Common myeloid progenitor, CD34-positive (primary cell): ENCODE data around the gene SLC22A23.
A peak's percentile ranks its signal among the peaks of the same experiment; 100 is the strongest.
"Not testable (repeated sequence)": the region's sequence is repeated elsewhere in the genome, so short reads cannot be mapped to it uniquely, and the experiment has no call there.

ENCODE experiments used
- CTCF ChIA-PET: fragments of 350-600 bp; sonication (Branson Sonifier 250); formaldehyde crosslinking; loops from one replicate; lab custom pipeline; 2021; ENCODE audit warnings: antibody characterized with exemption; lab: Charles Lee
- POLR2A ChIA-PET: fragments of 350-600 bp; sonication (Branson Sonifier 250); formaldehyde crosslinking; loops from one replicate; lab custom pipeline; 2021; ENCODE audit warnings: antibody characterized with exemption; lab: Charles Lee
- DNase-seq, 3 donors: peaks; one replicate each; pipeline versions ENCODE4 v3.0.0 to v3.0.0-alpha.2; 2013
- H3K27ac ChIP-seq, 2 experiments: 1 replicate in 1 of 2; 2 replicates in 1 of 2; pipeline ENCODE4 v1.7.0; 2013; ENCODE audit warnings: inconsistent platforms in 2 of 2, low read length in 2 of 2, mild to moderate bottlenecking in 2 of 2, low read depth in 1 of 2, moderate library complexity in 1 of 2; ENCODE audit not compliant: severe bottlenecking in 2 of 2, insufficient read depth in 1 of 2, poor library complexity in 1 of 2
- H3K27me3 ChIP-seq, 5 experiments: replicated peaks in 2 of 5; 1 replicate in 3 of 5; 2 replicates in 2 of 5; pipeline versions ENCODE4 v1.6.1 to v1.7.0; 2013; ENCODE audit warnings: low read length in 4 of 5, mild to moderate bottlenecking in 2 of 5, moderate library complexity in 2 of 5, inconsistent platforms in 1 of 5; ENCODE audit not compliant: insufficient read depth in 5 of 5, control insufficient read depth in 4 of 5
- H3K36me3 ChIP-seq, 4 experiments: 1 replicate in 2 of 4; 2 replicates in 2 of 4; pipeline versions ENCODE4 v1.6.1 to v1.7.0; 2013; ENCODE audit warnings: low read length in 3 of 4, control low read depth in 1 of 4, mild to moderate bottlenecking in 1 of 4; ENCODE audit not compliant: control insufficient read depth in 4 of 4, insufficient read depth in 4 of 4
- H3K4me1 ChIP-seq, 4 experiments: 1 replicate in 3 of 4; 2 replicates in 1 of 4; pipeline versions ENCODE4 v1.6.1 to v1.7.1; 2013; ENCODE audit warnings: low read length in 3 of 4, mild to moderate bottlenecking in 3 of 4, control low read depth in 1 of 4, inconsistent platforms in 1 of 4, moderate library complexity in 1 of 4; ENCODE audit not compliant: control insufficient read depth in 4 of 4, insufficient read depth in 4 of 4; ENCODE audit errors: control extremely low read depth in 1 of 4
- H3K4me3 ChIP-seq, 7 experiments: 1 replicate in 4 of 7; 2 replicates in 3 of 7; pipeline versions ENCODE4 v1.5.1 to v1.7.0; 2013; ENCODE audit warnings: mild to moderate bottlenecking in 7 of 7, low read length in 6 of 7, moderate library complexity in 6 of 7, inconsistent platforms in 2 of 7, low read depth in 2 of 7, control low read depth in 1 of 7; ENCODE audit not compliant: insufficient read depth in 4 of 7, control insufficient read depth in 1 of 7; ENCODE audit errors: extremely low read depth in 1 of 7
- H3K9me3 ChIP-seq, 5 experiments: 1 replicate in 4 of 5; 2 replicates in 1 of 5; pipeline versions ENCODE4 v1.6.1 to v1.7.1; 2013; ENCODE audit warnings: low read length in 4 of 5, mild to moderate bottlenecking in 2 of 5, inconsistent platforms in 1 of 5, low read depth in 1 of 5, moderate library complexity in 1 of 5; ENCODE audit not compliant: control insufficient read depth in 4 of 5, insufficient read depth in 2 of 5; ENCODE audit errors: control extremely low read depth in 1 of 5
- WGBS: methylation state at CpG from one replicate; pipeline ENCODE4 v1.1.5; 2013; ENCODE audit not compliant: insufficient coverage; 5-methylcytosine and 5-hydroxymethylcytosine counted together

Gene SLC22A23

GRCh38 chr6:3249821-3250220 is 207.0 kb downstream of the SLC22A23 start:
- Histone ChIP-seq H3K9me3 (no peaks in the 10 kb centered on the region), H3K36me3 (no peaks in the 10 kb centered on the region), H3K27ac (no peak overlapping the region), H3K4me1 (peaks cover 0 to 7% (median 1%) of the 10 kb centered on the region in 4 experiments), H3K4me3 (no peak overlapping the region), H3K27me3 (peaks cover 0 to 33% (median 17%) of the 10 kb centered on the region in 5 experiments)
- no peak for DNase-seq
- POLR2A ChIA-PET, result no interaction called here
- CTCF ChIA-PET, result interaction anchor here (0.6 to 3.6 kb wide), 7 partner anchors 13 to 130 kb away, joined by 3 to 31 read pairs (median 6); no protein-coding TSS in a partner anchor
- 100% methylated on average over 3 of the region's 3 CpGs for WGBS

DNA sequence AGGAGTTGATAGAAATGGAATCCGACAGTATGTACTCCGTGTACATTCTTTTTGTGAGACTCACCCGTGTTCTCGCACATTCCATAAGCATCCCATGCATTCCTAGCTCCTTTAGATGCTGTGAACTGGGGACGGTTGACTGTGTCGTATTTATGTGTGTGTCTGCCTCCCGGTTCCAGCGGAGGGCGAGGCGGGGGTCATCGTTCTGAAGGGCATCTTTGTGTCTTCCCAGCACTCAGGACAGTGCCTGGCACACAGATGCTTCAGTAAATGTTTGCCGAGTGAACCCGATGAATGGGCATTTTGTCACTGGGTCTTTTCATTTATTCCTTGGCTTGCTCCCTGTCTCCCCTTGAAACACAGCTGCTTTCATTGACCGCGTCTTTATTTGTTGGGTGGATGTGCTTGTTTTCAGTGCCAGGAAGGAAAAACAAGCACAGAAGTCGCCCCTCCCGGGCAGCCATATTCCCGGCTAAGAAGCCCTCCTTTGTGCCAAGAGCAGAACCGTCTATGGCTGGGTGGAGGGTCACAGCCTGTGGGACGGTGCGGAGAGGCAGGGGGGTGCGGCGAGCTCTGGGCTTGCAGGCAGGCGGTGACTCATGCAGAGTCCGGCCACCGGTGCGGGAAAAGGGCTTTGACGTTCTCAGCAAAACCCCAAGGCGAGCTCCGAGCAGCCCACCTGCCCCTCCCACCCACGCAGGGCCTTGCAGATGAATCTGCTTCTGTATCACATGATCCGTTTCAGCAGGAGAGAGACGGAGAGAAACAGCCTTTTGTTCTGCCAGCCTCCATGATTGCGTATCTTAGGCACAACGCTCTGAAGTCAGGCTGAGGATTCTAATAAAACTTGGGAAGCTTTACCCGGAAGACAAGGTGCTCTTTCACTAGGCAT is 209.3 kb downstream of the SLC22A23 start:
- ChIA-PET POLR2A (interaction anchor here (0.6 kb wide), 1 partner anchor 106 kb away, joined by 4 read pairs; no protein-coding TSS in a partner anchor), CTCF (interaction anchor here (1.0 to 2.4 kb wide), 12 partner anchors 10 to 485 kb away, joined by 3 to 7 read pairs (median 4); partner anchors contain the start of gene PSMG4)
- Histone ChIP-seq H3K27me3 (peaks cover 0 to 33% (median 11%) of the 10 kb centered on the region in 5 experiments), H3K36me3 (no peaks in the 10 kb centered on the region), H3K4me3 (peak overlapping the region in 1 of 7 experiments; percentile 20), H3K9me3 (no peaks in the 10 kb centered on the region), H3K4me1 (peaks cover 0 to 7% (median 1%) of the 10 kb centered on the region in 4 experiments), H3K27ac (no peak overlapping the region)
- 71% methylated on average over 26 of the region's 36 CpGs for WGBS
- DNase-seq, result peak in 2 of 3 donors; percentile 61 to 69

DNA sequence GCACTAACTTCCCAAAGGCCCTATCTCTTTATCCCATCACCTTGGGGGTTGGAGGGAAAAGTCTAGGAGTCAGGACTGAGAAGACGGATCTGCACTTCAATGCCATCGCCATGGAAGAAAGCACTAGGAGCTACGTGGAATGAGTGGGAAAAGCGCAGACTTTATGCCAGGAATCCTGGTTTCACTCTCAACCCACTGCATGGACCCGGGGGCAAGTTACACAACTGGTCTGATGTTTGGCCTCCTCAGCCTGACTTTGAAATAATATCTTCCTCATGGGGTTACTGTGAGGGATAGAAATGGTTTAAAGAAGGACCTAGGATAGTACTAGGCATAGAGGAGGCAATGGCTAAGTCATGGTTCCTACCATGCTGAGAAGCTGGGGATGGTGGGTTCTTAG is 211.6 kb downstream of the SLC22A23 start:
- 93% methylated on average over 5 of the region's 5 CpGs for WGBS
- H3K9me3 ChIP-seq, result no peaks in the 10 kb centered on the region
- CTCF ChIA-PET, result interaction anchor here (1.3 to 2.4 kb wide), 2 partner anchors 9 to 14 kb away, joined by 3 to 7 read pairs; no protein-coding TSS in a partner anchor
- DNase-seq, result no peak
- H3K4me3 ChIP-seq, result no peak overlapping the region
- peaks cover 0 to 4% (median 0%) of the 10 kb centered on the region in 4 experiments for H3K4me1 ChIP-seq
- H3K27me3 ChIP-seq, result peaks cover 0 to 28% (median 11%) of the 10 kb centered on the region in 5 experiments
- POLR2A ChIA-PET, result no interaction called here
- H3K36me3 ChIP-seq, result no peaks in the 10 kb centered on the region
- H3K27ac ChIP-seq, result no peak overlapping the region

- CTCF ChIA-PET, result interaction anchor here (1.3 to 2.4 kb wide), 2 partner anchors 9 to 13 kb away, joined by 3 to 7 read pairs; no protein-coding TSS in a partner anchor
- 97% methylated on average over 7 of the region's 7 CpGs for WGBS
- H3K27me3 ChIP-seq, result peaks cover 0 to 26% (median 11%) of the 10 kb centered on the region in 5 experiments
Measured at GRCh38 chr6:3244832-3245161, 212.1 kb downstream of the SLC22A23 start.

DNA sequence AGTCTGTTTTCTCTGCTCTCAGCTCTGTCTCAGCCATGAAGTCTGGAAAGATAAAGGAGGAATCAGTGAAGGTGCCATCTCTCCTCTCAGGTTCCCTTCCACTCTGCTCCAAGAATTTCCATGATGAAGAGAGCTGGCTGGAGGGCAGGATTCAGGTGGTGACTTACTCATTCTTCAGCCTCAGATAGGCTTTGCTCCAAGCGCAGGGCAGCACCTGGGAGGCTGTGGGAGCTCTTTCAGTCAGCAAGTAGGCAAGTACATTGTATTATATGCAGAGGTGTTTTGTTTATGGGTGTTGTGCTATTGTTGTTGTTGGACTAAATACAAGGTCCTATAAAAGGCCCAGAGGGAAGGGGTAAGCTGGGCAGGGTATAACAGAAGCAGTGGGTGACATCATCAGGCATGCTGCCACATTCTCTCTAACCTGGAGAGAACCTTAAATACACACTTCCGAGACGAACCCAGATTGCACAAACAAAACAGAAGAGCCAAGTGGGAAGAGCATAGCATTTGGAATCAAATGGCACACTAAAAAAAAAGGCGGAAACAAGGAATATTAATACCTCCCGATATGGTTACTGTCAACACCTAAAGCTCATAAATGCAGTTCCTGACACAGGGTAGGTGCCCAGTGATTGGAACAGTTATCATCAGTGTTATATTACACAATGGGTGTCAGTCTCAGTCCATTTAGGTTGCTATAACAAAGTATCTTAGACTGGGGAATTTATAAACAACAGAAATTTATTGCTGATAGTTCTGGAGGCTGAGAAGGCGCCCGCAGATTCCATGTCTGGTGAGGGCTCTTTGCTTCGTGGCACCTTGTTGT is 212.6 kb downstream of the SLC22A23 start:
- 98% methylated on average over 8 of the region's 8 CpGs for WGBS
- no peak for DNase-seq

More at GRCh38 chr6:3244832-3245161, 212.1 kb downstream of the SLC22A23 start:
- H3K27ac ChIP-seq, H3K9me3 ChIP-seq, H3K36me3 ChIP-seq, H3K4me1 ChIP-seq, H3K4me3 ChIP-seq, DNase-seq, POLR2A ChIA-PET: not testable (repeated sequence)

GRCh38 chr6:3242768-3243167 is 214.1 kb downstream of the SLC22A23 start:
- WGBS, result 90% methylated on average over 2 of the region's 4 CpGs
- H3K27ac ChIP-seq, result no peak overlapping the region
- no peaks in the 10 kb centered on the region for H3K36me3 ChIP-seq
- peaks cover 0 to 7% (median 3%) of the 10 kb centered on the region in 4 experiments for H3K4me1 ChIP-seq
- POLR2A ChIA-PET, result no interaction called here
- H3K9me3 ChIP-seq, result no peaks in the 10 kb centered on the region
- H3K27me3 ChIP-seq, result peaks cover 0 to 11% (median 9%) of the 10 kb centered on the region in 5 experiments
- H3K4me3 ChIP-seq, result no peak overlapping the region
- CTCF ChIA-PET, result interaction anchor here (1.0 to 1.6 kb wide), 2 partner anchors 9 to 116 kb away, joined by 3 to 5 read pairs; no protein-coding TSS in a partner anchor
- no peak for DNase-seq

More for the DNA sequence above, 212.6 kb downstream of the SLC22A23 start:
- peaks cover 0 to 4% (median 0%) of the 10 kb centered on the region in 4 experiments for H3K4me1 ChIP-seq
- no peak overlapping the region for H3K27ac ChIP-seq
- H3K36me3 ChIP-seq, result no peaks in the 10 kb centered on the region
- POLR2A ChIA-PET, result no interaction called here
- CTCF ChIA-PET, result interaction anchor here (1.0 to 2.4 kb wide), 2 partner anchors 8 to 117 kb away, joined by 3 to 7 read pairs; no protein-coding TSS in a partner anchor
- no peaks in the 10 kb centered on the region for H3K9me3 ChIP-seq
- no peak overlapping the region for H3K4me3 ChIP-seq
- peaks cover 0 to 24% (median 9%) of the 10 kb centered on the region in 5 experiments for H3K27me3 ChIP-seq
